Vagina (tissue), 2 donors: ENCODE results near the gene CBX7.

Experiments used
- POLR2A ChIP-seq, 2 donors: fragments of 450-650 bp; IDR thresholded peaks; one replicate each; pipeline ENCODE4 v1.6.1; 2017; ENCODE audit warnings: antibody characterized with exemption in 2 of 2, mild to moderate bottlenecking in 2 of 2, moderate library complexity in 2 of 2
- POLR2AphosphoS5 ChIP-seq, 2 donors: sonication (generic); formaldehyde crosslinking; IDR thresholded peaks; one replicate each; pipeline ENCODE4 v1.9.0; 2017; ENCODE audit warnings: antibody characterized with exemption in 2 of 2, mild to moderate bottlenecking in 2 of 2, low read depth in 1 of 2; ENCODE audit not compliant: insufficient read depth in 1 of 2
- TF ChIP-seq, protein P1 (sequence below), 3 experiments: fragments of 450-650 bp in 2 of 3; fragments of 200-600 bp in 1 of 3; sonication (generic) in 1 of 3; IDR thresholded peaks; one replicate each; pipeline ENCODE4 v1.5.1; 2017 to 2019; ENCODE audit warnings: antibody characterized with exemption in 3 of 3, mild to moderate bottlenecking in 2 of 3, moderate library complexity in 2 of 3

- TF ChIP-seq POLR2A (IDR thresholded peaks at IDR 0.05) (no peak), POLR2AphosphoS5 (IDR thresholded peaks at IDR 0.05; ENCODE audit: insufficient read depth in 1 of 2, low read depth in 1 of 2) (no peak)
- TF ChIP-seq, protein P1, sequence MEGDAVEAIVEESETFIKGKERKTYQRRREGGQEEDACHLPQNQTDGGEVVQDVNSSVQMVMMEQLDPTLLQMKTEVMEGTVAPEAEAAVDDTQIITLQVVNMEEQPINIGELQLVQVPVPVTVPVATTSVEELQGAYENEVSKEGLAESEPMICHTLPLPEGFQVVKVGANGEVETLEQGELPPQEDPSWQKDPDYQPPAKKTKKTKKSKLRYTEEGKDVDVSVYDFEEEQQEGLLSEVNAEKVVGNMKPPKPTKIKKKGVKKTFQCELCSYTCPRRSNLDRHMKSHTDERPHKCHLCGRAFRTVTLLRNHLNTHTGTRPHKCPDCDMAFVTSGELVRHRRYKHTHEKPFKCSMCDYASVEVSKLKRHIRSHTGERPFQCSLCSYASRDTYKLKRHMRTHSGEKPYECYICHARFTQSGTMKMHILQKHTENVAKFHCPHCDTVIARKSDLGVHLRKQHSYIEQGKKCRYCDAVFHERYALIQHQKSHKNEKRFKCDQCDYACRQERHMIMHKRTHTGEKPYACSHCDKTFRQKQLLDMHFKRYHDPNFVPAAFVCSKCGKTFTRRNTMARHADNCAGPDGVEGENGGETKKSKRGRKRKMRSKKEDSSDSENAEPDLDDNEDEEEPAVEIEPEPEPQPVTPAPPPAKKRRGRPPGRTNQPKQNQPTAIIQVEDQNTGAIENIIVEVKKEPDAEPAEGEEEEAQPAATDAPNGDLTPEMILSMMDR (IDR thresholded peaks at IDR 0.05): no peak
Observed at GRCh38 chr22:39148026-39148726, 4.3 kb downstream of the CBX7 start.
